Motor neuron (in vitro differentiated cells): ENCODE results near the gene THNSL1. TPM values are rescaled to one million over a fixed set of nuclear protein-coding genes. Genes with fewer than 3 reads are reported as not detected.
A peak's percentile ranks its signal among the peaks of the same experiment; 100 is the strongest.

Experiments used
- ATAC-seq, 8 experiments: fragments of 200-7000 bp; cut with Tn5 transposase; replicated peaks in 6 of 8; 2 replicates each; pipeline ENCODE4 v1.8.0; 2021; ENCODE audit warnings: mild to moderate bottlenecking in 8 of 8, moderate library complexity in 8 of 8
- H3K27ac ChIP-seq, 2 donors: fragments of 250-450 bp; sonication (Bioruptor Pico); 2 replicates each; pipeline ENCODE4 v1.9.0; 2021; ENCODE audit warnings: antibody characterized with exemption in 2 of 2, mild to moderate bottlenecking in 2 of 2, moderate library complexity in 1 of 2
- H3K4me1 ChIP-seq, 2 donors: fragments of 250-450 bp; sonication (Bioruptor Pico); replicated peaks in 1 of 2; 2 replicates each; pipeline ENCODE4 v1.6.1; 2021; ENCODE audit warnings: antibody characterized with exemption in 2 of 2, mild to moderate bottlenecking in 2 of 2, moderate library complexity in 1 of 2
- H3K4me3 ChIP-seq, 5 donors: fragments of 250-450 bp; sonication (Bioruptor Pico); 2 replicates each; pipeline ENCODE4 v1.9.0; 2021; ENCODE audit warnings: antibody characterized with exemption in 5 of 5, mild to moderate bottlenecking in 5 of 5, moderate library complexity in 4 of 5
- WGBS, 10 experiments: fragments of 450-650 bp; shearing (Covaris generic); methylation state at CpG; one replicate each; pipeline ENCODE4 v1.0.0; 2022; 5-methylcytosine and 5-hydroxymethylcytosine counted together
- in situ Hi-C, 9 experiments: fragments of 400-800 bp; cut with MboI; loops; one replicate each; pipeline ENCODE4 v1.15.0; 2021; ENCODE audit warnings: low sequenced_read_pairs in 9 of 9, low pct_unique_long_range_greater_than_20kb in 2 of 9; ENCODE audit not compliant: unreplicated experiment in 9 of 9
- total RNA-seq, 8 experiments: library from RNA; unstranded; fragments of 300-600 nt; gene quantifications; 2 replicates each; pipeline versions ENCODE4 v1.2.3 to v1.2.4, GENCODE V29; 2022

The THNSL1 gene
- total RNA-seq, 8 experiments from 2014 or later, result 4.7 to 11.9 (median 6.8) TPM

DNA sequence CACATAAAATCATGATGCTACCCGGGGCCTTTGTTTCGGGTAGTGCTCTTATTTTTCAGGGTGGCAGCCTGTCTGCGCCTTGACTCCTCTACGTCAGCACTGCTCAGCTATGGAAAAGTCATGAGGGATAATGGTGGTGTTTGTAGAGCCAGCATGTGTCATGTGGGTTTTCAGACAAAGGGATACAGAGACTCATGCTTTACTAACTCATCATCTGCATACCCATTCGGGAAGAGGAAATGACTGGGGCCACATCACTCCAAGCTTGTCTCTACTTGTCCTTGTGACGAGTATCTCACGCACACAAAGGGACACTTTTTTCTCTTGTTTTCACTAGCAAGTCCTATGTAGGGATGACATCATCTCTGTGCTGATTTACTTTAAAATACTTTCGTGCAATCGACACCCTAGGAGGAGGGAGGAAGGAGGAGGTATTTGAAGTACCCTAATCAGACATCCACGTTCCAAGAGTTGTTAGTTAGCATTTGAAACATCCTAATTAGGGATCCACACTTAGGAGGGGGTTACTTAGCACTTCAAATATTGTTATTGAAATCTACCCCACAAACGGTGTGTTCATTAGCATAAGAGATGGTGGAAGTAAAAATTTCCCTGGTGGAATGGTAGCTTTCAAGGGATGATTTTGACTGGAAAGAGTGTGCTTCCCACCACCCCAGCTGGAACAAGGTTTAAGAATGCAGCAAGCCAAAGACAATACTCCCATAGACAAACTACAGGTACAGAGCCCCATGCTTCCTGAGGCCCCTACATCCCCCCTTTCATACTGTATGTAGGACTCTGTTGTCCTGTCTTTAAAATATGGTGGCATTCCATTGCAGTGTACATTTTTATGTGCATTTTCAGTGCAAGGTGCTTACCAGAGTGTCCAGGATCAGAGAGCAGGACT, 52.0 kb downstream of the THNSL1 start:
- Histone ChIP-seq H3K27ac (no peak overlapping the region), H3K4me1 (peaks cover 0 to 5% of the 10 kb centered on the region in 2 donors), H3K4me3 (no peak overlapping the region)
- WGBS, 10 experiments, result 19 to 54% (median 41%) methylated on average over 1 to 10 of the region's 11 CpGs; no CpG with 5 or more reads in 2 of the 10 experiments
- in situ Hi-C loops, result no loop called here
- peak in 7 of 8 experiments; percentile 83 to 96 (median 95) for ATAC-seq

- no peak for ATAC-seq
- in situ Hi-C loops, result no loop called here
- Histone ChIP-seq H3K4me3 (no peak overlapping the region), H3K4me1 (peaks cover 0 to 5% of the 10 kb centered on the region in 2 donors), H3K27ac (no peak overlapping the region)
- 14 to 100% (median 80%) methylated on average over 1 of the region's 1 CpG; no CpG with 5 or more reads in 5 of the 10 experiments for WGBS, 10 experiments
Observed at GRCh38 chr10:25071227-25071626, 54.8 kb downstream of the THNSL1 start.

DNA sequence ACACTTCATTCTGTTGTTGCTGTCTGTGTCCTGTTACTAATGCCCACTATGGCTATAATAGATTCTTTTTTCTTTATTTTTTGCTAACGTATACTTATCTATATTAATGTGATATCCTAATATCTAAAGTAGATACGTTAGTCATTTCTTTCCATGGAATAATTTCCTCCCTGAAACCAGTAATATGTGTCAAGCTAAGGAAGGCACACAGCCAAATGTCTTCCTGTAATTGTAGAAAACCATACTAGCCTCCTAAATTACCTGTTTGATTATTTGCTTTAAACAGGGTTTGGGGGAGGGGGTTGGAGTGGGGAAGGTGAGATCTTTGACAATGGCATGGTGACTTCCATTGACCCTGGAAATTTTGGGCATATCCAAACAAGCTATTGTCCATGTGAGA, 56.4 kb downstream of the THNSL1 start:
- 39 to 100% (median 75%) methylated on average over 1 to 2 of the region's 2 CpGs; no CpG with 5 or more reads in 1 of the 10 experiments for WGBS, 10 experiments
- H3K4me1 ChIP-seq, result peaks cover 0 to 5% of the 10 kb centered on the region in 2 donors
- ATAC-seq, result no peak
- H3K27ac ChIP-seq, result no peak overlapping the region
- in situ Hi-C loops, result no loop called here
- no peak overlapping the region for H3K4me3 ChIP-seq

- no peak overlapping the region for H3K27ac ChIP-seq
- WGBS, 10 experiments, result 62 to 100% (median 81%) methylated on average over 2 to 4 of the region's 4 CpGs; no CpG with 5 or more reads in 3 of the 10 experiments
- ATAC-seq, result no peak
- no peaks in the 10 kb centered on the region for H3K4me1 ChIP-seq
- in situ Hi-C loops, result loop anchor here in 2 of 9 experiments (25.0 kb wide), 1 partner anchor 439 kb away; no protein-coding TSS in a partner anchor
- no peak overlapping the region for H3K4me3 ChIP-seq
Observed at GRCh38 chr10:25075825-25076224, 59.4 kb downstream of the THNSL1 start.

Other genes with a start within 250 kb of the THNSL1 start
- gene PRTFDC1, start 64.0 kb upstream of the THNSL1 start, total RNA-seq, result 10 to 100 TPM in 5 of 8 experiments, 1 to 10 TPM in 3; 5.6 to 31.3 (median 10.1) TPM
- gene ENKUR, start 454 bp upstream of the THNSL1 start, total RNA-seq, result 10 to 100 TPM in 1 of 8 experiments, 1 to 10 TPM in 5, under 1 TPM in 2; 0.45 to 33.6 (median 4.1) TPM
- 1 to 10 TPM in 5 of 8 experiments, under 1 TPM in 3; 0.05 to 3.6 (median 1.3) TPM for gene GPR158, start 158.4 kb downstream of the THNSL1 start, total RNA-seq